ENCODE measurements around the gene FBXO41.

Gene FBXO41

GRCh38 chr2:73286134-73286655, 1.9 kb upstream of the FBXO41 start (continued):
- TF ChIP-seq CREB5 (CRISPR knock-in tag; IDR thresholded peaks at IDR 0.05; ENCODE audit: low read depth) (no peak), TCF4 (CRISPR knock-in tag; IDR thresholded peaks at IDR 0.05; ENCODE audit: borderline replicate concordance) (no peak), CSDC2 (CRISPR knock-in tag; IDR thresholded peaks at IDR 0.05) (no peak), ZFP3 (CRISPR knock-in tag; IDR thresholded peaks at IDR 0.05) (no peak), POU6F1 (CRISPR knock-in tag; IDR thresholded peaks at IDR 0.05; ENCODE audit: borderline replicate concordance, low read depth) (no peak), RARB (CRISPR knock-in tag; IDR thresholded peaks at IDR 0.05) (no peak), ZNF8 (CRISPR knock-in tag; IDR thresholded peaks at IDR 0.05) (no peak), PPARA (CRISPR knock-in tag; IDR thresholded peaks at IDR 0.05; ENCODE audit: borderline replicate concordance) (no peak)

- no peak for ATAC-seq
- TF ChIP-seq BACH2 (CRISPR knock-in tag; IDR thresholded peaks at IDR 0.05; ENCODE audit: borderline replicate concordance), result no peak
- no peak for TF ChIP-seq ISL1 (CRISPR knock-in tag; IDR thresholded peaks at IDR 0.05)
- no peak for TF ChIP-seq CREB5 (CRISPR knock-in tag; IDR thresholded peaks at IDR 0.05; ENCODE audit: low read depth)
- no peak for TF ChIP-seq ZNF565 (CRISPR knock-in tag; conservative IDR thresholded peaks at IDR 0.05; ENCODE audit: low read depth)
Measured at GRCh38 chr2:73285159-73285739, 971 bp upstream of the FBXO41 start.

GRCh38 chr2:73283545-73284295, 558 bp downstream of the FBXO41 start:
- TF ChIP-seq ESRRG (CRISPR knock-in tag; IDR thresholded peaks at IDR 0.05), result no peak
- TF ChIP-seq SNAI2 (CRISPR knock-in tag; IDR thresholded peaks at IDR 0.05), result no peak
- no peak for TF ChIP-seq OSR1 (CRISPR knock-in tag; IDR thresholded peaks at IDR 0.05)
- TF ChIP-seq CREB5 (CRISPR knock-in tag; IDR thresholded peaks at IDR 0.05; ENCODE audit: low read depth), result no peak
- TF ChIP-seq ZNF8 (CRISPR knock-in tag; IDR thresholded peaks at IDR 0.05), result no peak
- no peak for TF ChIP-seq TCF4 (CRISPR knock-in tag; IDR thresholded peaks at IDR 0.05; ENCODE audit: borderline replicate concordance)
- TF ChIP-seq TOX (CRISPR knock-in tag; IDR thresholded peaks at IDR 0.05; ENCODE audit: borderline replicate concordance), result no peak
- TF ChIP-seq PATZ1 (CRISPR knock-in tag; IDR thresholded peaks at IDR 0.05; ENCODE audit: borderline replicate concordance), result no peak
- no peak for TF ChIP-seq PPARA (CRISPR knock-in tag; IDR thresholded peaks at IDR 0.05; ENCODE audit: borderline replicate concordance)
- no peak for TF ChIP-seq BACH2 (CRISPR knock-in tag; IDR thresholded peaks at IDR 0.05; ENCODE audit: borderline replicate concordance)
- no peak for TF ChIP-seq ZFP3 (CRISPR knock-in tag; IDR thresholded peaks at IDR 0.05)
- no peak for TF ChIP-seq CSRNP3 (CRISPR knock-in tag; IDR thresholded peaks at IDR 0.05)
- no peak for TF ChIP-seq ARNTL (CRISPR knock-in tag; IDR thresholded peaks at IDR 0.05; ENCODE audit: borderline replicate concordance, low read depth)
- no peak for TF ChIP-seq TSHZ2 (CRISPR knock-in tag; IDR thresholded peaks at IDR 0.05)
- TF ChIP-seq RARB (CRISPR knock-in tag; IDR thresholded peaks at IDR 0.05), result no peak
- TF ChIP-seq ZFP30 (CRISPR knock-in tag; IDR thresholded peaks at IDR 0.05), result no peak
- TF ChIP-seq ISL1 (CRISPR knock-in tag; IDR thresholded peaks at IDR 0.05), result no peak
- no peak for TF ChIP-seq CSDC2 (CRISPR knock-in tag; IDR thresholded peaks at IDR 0.05)
- no peak for TF ChIP-seq GLIS3 (CRISPR knock-in tag; IDR thresholded peaks at IDR 0.05)
- peak; percentile 71 for ATAC-seq
